PC-3 (cell line): ENCODE data around the gene CCL14.

ENCODE experiments used
- CTCF ChIP-seq: fragments of 300-600 bp; sonication (generic); conservative IDR thresholded peaks from 2 replicates; pipeline ENCODE4 v1.5.1; 2017; ENCODE audit warnings: antibody characterized with exemption, low read depth, mild to moderate bottlenecking, low read length
- EZH2 ChIP-seq: fragments of 300-600 bp; sonication (generic); IDR thresholded peaks from one replicate; pipeline ENCODE4 v1.6.1; 2017; ENCODE audit warnings: antibody characterized with exemption, mild to moderate bottlenecking, low read length; ENCODE audit not compliant: unreplicated experiment

DNA sequence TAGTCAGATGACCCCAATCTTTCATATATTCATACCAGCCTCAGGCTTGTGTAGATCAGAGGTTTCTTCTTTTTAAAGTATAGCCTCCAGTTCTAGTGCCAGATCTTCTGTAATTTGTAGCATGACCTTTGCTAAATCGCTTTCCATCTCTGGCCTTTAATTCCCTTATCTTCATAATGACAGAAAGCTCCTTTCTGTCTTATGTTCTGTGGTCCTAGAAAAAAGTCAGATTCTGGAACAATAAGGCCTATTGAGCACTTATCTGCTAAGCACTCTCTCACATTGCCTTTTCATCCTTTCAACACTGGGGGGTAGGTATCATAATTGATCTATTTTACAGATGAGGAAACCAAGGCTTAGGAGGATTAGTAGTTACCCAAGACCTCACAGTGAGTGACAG is 14.5 kb downstream of the CCL14 start:
- no peak for TF ChIP-seq CTCF
- no peak for TF ChIP-seq EZH2
